ENCODE data around the gene CETN1. TPM values are rescaled to one million over a fixed set of nuclear protein-coding genes. Genes with fewer than 3 reads are reported as not detected.

The CETN1 gene
- total RNA-seq, 1 donor from 2014 or later = not detected

- DNase-seq (ENCODE audit: low read depth) = peak; percentile 65
Measured at GRCh38 chr18:621291-622043, 41.3 kb downstream of the CETN1 start.

- DNase-seq (ENCODE audit: low read depth) = no peak
Measured at GRCh38 chr18:622289-622688, 42.1 kb downstream of the CETN1 start.

- DNase-seq (ENCODE audit: low read depth) = peak; percentile 84
Measured at GRCh38 chr18:623761-624620, 43.8 kb downstream of the CETN1 start.

- DNase-seq (ENCODE audit: low read depth) = peak; percentile 45
Measured at GRCh38 chr18:627231-627630, 47.1 kb downstream of the CETN1 start.

GRCh38 chr18:629269-630150 lies 49.3 kb downstream of the CETN1 start:
- no peak for DNase-seq (ENCODE audit: low read depth)

- no peak for DNase-seq (ENCODE audit: low read depth)
Measured at GRCh38 chr18:631560-631959, 51.4 kb downstream of the CETN1 start.

Other genes starting within 250 kb of the CETN1 start
- 1.5 and 2.7 TPM in 2 replicates for gene COLEC12, start 79.7 kb upstream of the CETN1 start, total RNA-seq
- not detected in 2 replicates for gene CLUL1, start 16.6 kb downstream of the CETN1 start, total RNA-seq
- gene TYMS, start 77.3 kb downstream of the CETN1 start, total RNA-seq = 2.3 and 2.5 TPM in 2 replicates
- 13.8 and 20.2 TPM in 2 replicates for gene ENOSF1, start 132.2 kb downstream of the CETN1 start, total RNA-seq
- gene YES1, start 231.9 kb downstream of the CETN1 start, total RNA-seq = 124 and 157 TPM in 2 replicates

Data from myocyte (in vitro differentiated cells).